SK-N-SH treated with all-trans-retinoic acid at 6 μM for 48 hours (cell line): Measurements from ENCODE around the gene SLC22A14.
"Not testable (repeated sequence)": the region's sequence is repeated elsewhere in the genome, so short reads cannot be mapped to it uniquely, and the experiment has no call there.

Experiments
- ATAC-seq: fragments of 200-7000 bp; cut with Tn5 transposase; 3 replicates; pipeline ENCODE4 v1.9.1; 2020; ENCODE audit warnings: mild to moderate bottlenecking, moderate library complexity
- ARNTL ChIP-seq: fragments of 450-650 bp; formaldehyde crosslinking; IDR thresholded peaks from 2 replicates; pipeline ENCODE4 v1.5.0; 2020; ENCODE audit warnings: low read depth, mild to moderate bottlenecking, moderate library complexity, borderline replicate concordance
- BACH2 ChIP-seq: fragments of 250-450 bp; sonication (Bioruptor Pico); IDR thresholded peaks from 2 replicates; pipeline ENCODE4 v1.9.0; 2021; ENCODE audit warnings: mild to moderate bottlenecking, borderline replicate concordance
- GLIS3 ChIP-seq: fragments of 250-450 bp; sonication (Bioruptor Pico); IDR thresholded peaks from 2 replicates; pipeline ENCODE4 v1.5.0; 2020; ENCODE audit warnings: mild to moderate bottlenecking, moderate library complexity
- OSR1 ChIP-seq: fragments of 250-450 bp; sonication (Bioruptor Pico); IDR thresholded peaks from 2 replicates; pipeline ENCODE4 v1.8.0; 2022; ENCODE audit warnings: moderate library complexity, mild to moderate bottlenecking, inconsistent platforms
- TCF4 ChIP-seq: fragments of 250-450 bp; sonication (Bioruptor Pico); IDR thresholded peaks from 2 replicates; pipeline ENCODE4 v1.8.0; 2021; ENCODE audit warnings: mild to moderate bottlenecking, moderate library complexity, borderline replicate concordance
- TOX ChIP-seq: fragments of 250-450 bp; sonication (Bioruptor Pico); IDR thresholded peaks from 2 replicates; pipeline ENCODE4 v1.8.0; 2021; ENCODE audit warnings: mild to moderate bottlenecking, moderate library complexity, borderline replicate concordance
- ZC3H10 ChIP-seq: fragments of 250-450 bp; sonication (Bioruptor Pico); IDR thresholded peaks from 2 replicates; pipeline ENCODE4 v1.5.1; 2021; ENCODE audit warnings: mild to moderate bottlenecking, moderate library complexity
- ZFP3 ChIP-seq: fragments of 250-450 bp; sonication (Bioruptor Pico); IDR thresholded peaks from 2 replicates; pipeline ENCODE4 v1.5.0; 2020; ENCODE audit warnings: mild to moderate bottlenecking, moderate library complexity
- ZNF565 ChIP-seq: fragments of 450-650 bp; formaldehyde crosslinking; conservative IDR thresholded peaks from 2 replicates; pipeline ENCODE4 v1.5.0; 2020; ENCODE audit warnings: low read depth, mild to moderate bottlenecking, moderate library complexity
- ZNF70 ChIP-seq: fragments of 450-650 bp; formaldehyde crosslinking; IDR thresholded peaks from 2 replicates; pipeline ENCODE4 v1.5.0; 2020; ENCODE audit warnings: mild to moderate bottlenecking, moderate library complexity
- ZNF8 ChIP-seq: fragments of 450-650 bp; formaldehyde crosslinking; IDR thresholded peaks from 2 replicates; pipeline ENCODE4 v1.5.0; 2020; ENCODE audit warnings: mild to moderate bottlenecking, moderate library complexity
- TF ChIP-seq, protein P1 (sequence below): fragments of 250-450 bp; sonication (Bioruptor Pico); IDR thresholded peaks from 2 replicates; pipeline ENCODE4 v1.8.0; 2020; ENCODE audit warnings: mild to moderate bottlenecking, moderate library complexity, borderline replicate concordance
- TF ChIP-seq, protein P2 (sequence below): fragments of 250-450 bp; sonication (Bioruptor Pico); IDR thresholded peaks from 2 replicates; pipeline ENCODE4 v1.8.0; 2021; ENCODE audit warnings: low read depth, mild to moderate bottlenecking, moderate library complexity, borderline replicate concordance
- TF ChIP-seq, protein P3 (sequence below): fragments of 250-450 bp; sonication (Bioruptor Pico); IDR thresholded peaks from 2 replicates; pipeline ENCODE4 v1.5.0; 2020; ENCODE audit warnings: mild to moderate bottlenecking, moderate library complexity
- TF ChIP-seq, protein P4 (sequence below): fragments of 250-450 bp; sonication (Bioruptor Pico); IDR thresholded peaks from 2 replicates; pipeline ENCODE4 v1.5.1; 2021; ENCODE audit warnings: mild to moderate bottlenecking, moderate library complexity
- TF ChIP-seq, protein P5 (sequence below): fragments of 250-450 bp; sonication (Bioruptor Pico); IDR thresholded peaks from 2 replicates; pipeline ENCODE4 v1.5.1; 2020; ENCODE audit warnings: low read depth, mild to moderate bottlenecking, moderate library complexity

Gene SLC22A14

DNA sequence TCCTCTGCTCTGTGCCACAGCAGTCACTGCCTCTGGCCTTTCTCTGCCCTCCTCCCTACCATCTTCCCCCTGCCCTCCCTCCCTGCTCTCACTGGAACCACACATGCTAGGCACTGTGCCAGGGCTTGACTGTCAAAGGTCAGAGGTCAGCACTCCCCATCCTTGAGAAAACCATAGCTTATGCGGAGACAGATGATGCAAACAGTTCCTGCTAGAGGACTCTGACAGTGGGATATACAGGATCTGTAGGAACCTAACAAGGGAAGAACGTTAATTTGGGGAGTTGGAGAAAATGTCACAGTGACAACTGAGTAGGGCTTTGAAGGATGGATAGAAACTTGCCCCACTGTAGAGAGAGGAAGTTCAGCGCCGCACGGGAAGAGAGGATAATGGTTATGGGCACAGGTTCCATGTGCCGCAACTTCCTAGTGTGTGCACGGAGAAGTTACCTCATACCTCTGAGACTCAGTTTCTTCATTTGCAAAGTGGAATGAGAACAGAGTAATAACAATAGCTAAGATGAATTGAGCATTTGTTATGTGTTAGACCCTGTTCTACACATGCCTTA lies 35.2 kb downstream of the SLC22A14 start:
- no peak for ATAC-seq
- TF ChIP-seq, protein P1, sequence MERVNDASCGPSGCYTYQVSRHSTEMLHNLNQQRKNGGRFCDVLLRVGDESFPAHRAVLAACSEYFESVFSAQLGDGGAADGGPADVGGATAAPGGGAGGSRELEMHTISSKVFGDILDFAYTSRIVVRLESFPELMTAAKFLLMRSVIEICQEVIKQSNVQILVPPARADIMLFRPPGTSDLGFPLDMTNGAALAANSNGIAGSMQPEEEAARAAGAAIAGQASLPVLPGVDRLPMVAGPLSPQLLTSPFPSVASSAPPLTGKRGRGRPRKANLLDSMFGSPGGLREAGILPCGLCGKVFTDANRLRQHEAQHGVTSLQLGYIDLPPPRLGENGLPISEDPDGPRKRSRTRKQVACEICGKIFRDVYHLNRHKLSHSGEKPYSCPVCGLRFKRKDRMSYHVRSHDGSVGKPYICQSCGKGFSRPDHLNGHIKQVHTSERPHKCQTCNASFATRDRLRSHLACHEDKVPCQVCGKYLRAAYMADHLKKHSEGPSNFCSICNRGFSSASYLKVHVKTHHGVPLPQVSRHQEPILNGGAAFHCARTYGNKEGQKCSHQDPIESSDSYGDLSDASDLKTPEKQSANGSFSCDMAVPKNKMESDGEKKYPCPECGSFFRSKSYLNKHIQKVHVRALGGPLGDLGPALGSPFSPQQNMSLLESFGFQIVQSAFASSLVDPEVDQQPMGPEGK (CRISPR knock-in tag) = no peak
- no peak for TF ChIP-seq BACH2 (CRISPR knock-in tag)

DNA sequence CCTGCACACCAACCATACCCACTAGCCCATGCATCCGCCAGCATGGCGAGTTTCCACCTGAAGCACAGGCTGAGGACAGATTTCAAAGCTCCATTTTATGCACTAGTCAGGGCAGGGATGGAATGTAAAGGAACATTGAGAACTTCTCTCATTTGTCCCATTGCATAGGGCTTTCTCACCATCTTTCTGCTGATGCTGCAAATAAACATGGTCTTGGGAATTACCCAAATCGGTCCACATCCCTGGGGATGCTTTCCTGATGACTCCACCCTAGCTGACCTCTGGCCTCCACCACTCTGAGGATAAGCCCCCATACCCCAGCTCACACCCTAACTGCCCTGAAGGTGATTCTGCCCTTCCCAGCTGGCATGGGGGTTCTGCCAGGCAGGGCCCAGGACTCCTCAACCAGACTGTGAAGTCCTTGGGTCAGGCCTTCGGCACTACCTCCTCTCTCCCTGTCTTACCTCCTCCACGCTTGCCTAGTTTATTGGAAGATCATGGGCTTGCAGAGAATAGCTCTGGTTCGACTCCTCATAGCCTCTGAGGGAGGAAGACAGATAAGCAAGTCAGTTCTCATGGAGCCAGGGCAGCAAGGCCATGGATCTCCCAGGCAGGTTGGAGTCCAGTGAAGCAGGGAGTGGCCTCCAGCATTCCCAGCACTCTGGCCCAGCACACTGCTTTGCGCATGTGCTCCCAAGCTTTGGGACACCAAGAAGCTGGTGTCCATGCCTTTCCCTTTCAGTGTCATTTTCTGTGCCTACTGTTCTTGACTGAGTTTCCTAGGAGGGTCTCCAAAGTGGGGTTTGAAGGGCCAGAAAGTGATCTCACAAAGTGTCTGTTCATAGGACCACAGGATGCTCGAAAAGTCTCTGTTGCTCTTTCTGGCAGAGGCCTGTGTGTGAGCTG lies 36.9 kb downstream of the SLC22A14 start:
- ATAC-seq = no peak
- TF ChIP-seq, protein P2, sequence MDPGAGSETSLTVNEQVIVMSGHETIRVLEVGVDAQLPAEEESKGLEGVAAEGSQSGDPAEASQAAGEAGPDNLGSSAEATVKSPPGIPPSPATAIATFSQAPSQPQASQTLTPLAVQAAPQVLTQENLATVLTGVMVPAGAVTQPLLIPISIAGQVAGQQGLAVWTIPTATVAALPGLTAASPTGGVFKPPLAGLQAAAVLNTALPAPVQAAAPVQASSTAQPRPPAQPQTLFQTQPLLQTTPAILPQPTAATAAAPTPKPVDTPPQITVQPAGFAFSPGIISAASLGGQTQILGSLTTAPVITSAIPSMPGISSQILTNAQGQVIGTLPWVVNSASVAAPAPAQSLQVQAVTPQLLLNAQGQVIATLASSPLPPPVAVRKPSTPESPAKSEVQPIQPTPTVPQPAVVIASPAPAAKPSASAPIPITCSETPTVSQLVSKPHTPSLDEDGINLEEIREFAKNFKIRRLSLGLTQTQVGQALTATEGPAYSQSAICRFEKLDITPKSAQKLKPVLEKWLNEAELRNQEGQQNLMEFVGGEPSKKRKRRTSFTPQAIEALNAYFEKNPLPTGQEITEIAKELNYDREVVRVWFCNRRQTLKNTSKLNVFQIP = no peak
- TF ChIP-seq, protein P3, sequence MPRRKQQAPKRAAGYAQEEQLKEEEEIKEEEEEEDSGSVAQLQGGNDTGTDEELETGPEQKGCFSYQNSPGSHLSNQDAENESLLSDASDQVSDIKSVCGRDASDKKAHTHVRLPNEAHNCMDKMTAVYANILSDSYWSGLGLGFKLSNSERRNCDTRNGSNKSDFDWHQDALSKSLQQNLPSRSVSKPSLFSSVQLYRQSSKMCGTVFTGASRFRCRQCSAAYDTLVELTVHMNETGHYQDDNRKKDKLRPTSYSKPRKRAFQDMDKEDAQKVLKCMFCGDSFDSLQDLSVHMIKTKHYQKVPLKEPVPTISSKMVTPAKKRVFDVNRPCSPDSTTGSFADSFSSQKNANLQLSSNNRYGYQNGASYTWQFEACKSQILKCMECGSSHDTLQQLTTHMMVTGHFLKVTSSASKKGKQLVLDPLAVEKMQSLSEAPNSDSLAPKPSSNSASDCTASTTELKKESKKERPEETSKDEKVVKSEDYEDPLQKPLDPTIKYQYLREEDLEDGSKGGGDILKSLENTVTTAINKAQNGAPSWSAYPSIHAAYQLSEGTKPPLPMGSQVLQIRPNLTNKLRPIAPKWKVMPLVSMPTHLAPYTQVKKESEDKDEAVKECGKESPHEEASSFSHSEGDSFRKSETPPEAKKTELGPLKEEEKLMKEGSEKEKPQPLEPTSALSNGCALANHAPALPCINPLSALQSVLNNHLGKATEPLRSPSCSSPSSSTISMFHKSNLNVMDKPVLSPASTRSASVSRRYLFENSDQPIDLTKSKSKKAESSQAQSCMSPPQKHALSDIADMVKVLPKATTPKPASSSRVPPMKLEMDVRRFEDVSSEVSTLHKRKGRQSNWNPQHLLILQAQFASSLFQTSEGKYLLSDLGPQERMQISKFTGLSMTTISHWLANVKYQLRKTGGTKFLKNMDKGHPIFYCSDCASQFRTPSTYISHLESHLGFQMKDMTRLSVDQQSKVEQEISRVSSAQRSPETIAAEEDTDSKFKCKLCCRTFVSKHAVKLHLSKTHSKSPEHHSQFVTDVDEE (CRISPR knock-in tag) = no peak
- TF ChIP-seq ZFP3 (no peak), TCF4 (CRISPR knock-in tag) (no peak), OSR1 (CRISPR knock-in tag) (no peak), ZC3H10 (no peak)
- TF ChIP-seq, protein P4, sequence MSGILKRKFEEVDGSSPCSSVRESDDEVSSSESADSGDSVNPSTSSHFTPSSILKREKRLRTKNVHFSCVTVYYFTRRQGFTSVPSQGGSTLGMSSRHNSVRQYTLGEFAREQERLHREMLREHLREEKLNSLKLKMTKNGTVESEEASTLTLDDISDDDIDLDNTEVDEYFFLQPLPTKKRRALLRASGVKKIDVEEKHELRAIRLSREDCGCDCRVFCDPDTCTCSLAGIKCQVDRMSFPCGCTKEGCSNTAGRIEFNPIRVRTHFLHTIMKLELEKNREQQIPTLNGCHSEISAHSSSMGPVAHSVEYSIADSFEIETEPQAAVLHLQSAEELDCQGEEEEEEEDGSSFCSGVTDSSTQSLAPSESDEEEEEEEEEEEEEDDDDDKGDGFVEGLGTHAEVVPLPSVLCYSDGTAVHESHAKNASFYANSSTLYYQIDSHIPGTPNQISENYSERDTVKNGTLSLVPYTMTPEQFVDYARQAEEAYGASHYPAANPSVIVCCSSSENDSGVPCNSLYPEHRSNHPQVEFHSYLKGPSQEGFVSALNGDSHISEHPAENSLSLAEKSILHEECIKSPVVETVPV = no peak

DNA sequence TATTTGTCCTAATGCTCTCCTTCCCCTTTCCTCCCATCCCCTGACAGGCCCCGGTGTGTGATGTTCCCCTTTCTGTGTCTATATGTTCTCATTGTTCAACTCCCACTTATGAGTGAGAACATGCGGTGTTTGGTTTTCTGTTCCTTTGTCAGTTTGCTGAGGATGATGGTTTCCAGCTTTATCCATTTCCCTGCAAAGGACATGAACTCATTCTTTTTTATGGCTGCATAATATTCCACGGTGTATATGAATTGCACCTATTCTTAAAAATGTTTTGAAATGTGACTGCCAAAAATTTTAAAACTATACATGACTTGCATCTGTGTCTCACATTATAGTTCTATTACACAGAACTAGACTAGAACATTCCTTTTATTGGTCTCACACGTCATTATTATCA lies 38.5 kb downstream of the SLC22A14 start:
- not testable (repeated sequence) for ATAC-seq

DNA sequence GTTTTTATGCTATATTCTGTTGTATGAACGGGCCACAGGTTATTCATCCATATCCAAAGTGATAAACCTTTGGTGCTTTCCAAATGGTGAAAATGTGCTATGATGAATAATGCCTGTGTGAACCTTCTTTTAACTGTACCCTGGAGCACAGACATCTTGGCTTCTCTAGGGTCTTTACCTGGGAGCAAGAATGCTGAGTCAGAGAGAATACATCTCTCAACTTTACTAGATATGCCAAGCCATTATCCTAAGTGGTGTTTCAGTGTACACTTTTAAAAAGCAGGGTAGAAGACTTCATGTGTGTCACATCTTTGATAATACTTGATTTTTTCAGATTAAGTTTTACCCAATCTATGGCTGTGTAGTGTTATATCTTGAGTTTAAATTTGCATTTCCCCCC lies 41.0 kb downstream of the SLC22A14 start:
- TF ChIP-seq, protein P1 (CRISPR knock-in tag) = no peak
- TF ChIP-seq ZFP3 (no peak), GLIS3 (CRISPR knock-in tag) (no peak), ZNF8 (no peak), TOX (CRISPR knock-in tag) (no peak), ZNF565 (CRISPR knock-in tag) (no peak), ARNTL (no peak), OSR1 (CRISPR knock-in tag) (no peak), ZNF70 (CRISPR knock-in tag) (no peak)
- TF ChIP-seq, protein P2 = no peak
- TF ChIP-seq, protein P5, sequence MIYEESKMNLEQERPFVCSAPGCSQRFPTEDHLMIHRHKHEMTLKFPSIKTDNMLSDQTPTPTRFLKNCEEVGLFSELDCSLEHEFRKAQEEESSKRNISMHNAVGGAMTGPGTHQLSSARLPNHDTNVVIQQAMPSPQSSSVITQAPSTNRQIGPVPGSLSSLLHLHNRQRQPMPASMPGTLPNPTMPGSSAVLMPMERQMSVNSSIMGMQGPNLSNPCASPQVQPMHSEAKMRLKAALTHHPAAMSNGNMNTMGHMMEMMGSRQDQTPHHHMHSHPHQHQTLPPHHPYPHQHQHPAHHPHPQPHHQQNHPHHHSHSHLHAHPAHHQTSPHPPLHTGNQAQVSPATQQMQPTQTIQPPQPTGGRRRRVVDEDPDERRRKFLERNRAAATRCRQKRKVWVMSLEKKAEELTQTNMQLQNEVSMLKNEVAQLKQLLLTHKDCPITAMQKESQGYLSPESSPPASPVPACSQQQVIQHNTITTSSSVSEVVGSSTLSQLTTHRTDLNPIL (CRISPR knock-in tag) = no peak
- TF ChIP-seq, protein P3 (CRISPR knock-in tag) = no peak
- ATAC-seq = no peak
